Measurements from ENCODE around the gene SGF29.

DNA sequence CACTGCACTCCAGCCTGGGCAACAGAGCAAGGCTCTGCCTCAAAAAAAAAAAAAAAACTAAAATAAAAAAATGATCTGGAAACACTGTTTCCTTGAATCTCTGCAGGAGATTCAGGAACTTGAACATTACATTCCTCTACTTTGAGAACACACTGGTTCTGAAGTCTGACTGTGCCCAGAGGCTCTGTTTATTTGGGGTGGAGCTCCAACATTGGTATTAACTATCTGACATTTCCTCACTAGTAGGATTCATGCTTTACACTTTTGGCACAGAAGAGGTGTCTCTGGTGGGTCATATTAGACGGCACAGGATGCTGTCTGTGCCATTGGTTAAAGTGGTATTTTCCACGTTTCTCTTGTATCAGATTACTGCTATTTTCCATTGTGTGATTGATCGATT is 32.7 kb downstream of the SGF29 start:
- TF ChIP-seq, protein P1, sequence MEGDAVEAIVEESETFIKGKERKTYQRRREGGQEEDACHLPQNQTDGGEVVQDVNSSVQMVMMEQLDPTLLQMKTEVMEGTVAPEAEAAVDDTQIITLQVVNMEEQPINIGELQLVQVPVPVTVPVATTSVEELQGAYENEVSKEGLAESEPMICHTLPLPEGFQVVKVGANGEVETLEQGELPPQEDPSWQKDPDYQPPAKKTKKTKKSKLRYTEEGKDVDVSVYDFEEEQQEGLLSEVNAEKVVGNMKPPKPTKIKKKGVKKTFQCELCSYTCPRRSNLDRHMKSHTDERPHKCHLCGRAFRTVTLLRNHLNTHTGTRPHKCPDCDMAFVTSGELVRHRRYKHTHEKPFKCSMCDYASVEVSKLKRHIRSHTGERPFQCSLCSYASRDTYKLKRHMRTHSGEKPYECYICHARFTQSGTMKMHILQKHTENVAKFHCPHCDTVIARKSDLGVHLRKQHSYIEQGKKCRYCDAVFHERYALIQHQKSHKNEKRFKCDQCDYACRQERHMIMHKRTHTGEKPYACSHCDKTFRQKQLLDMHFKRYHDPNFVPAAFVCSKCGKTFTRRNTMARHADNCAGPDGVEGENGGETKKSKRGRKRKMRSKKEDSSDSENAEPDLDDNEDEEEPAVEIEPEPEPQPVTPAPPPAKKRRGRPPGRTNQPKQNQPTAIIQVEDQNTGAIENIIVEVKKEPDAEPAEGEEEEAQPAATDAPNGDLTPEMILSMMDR (IDR thresholded peaks at IDR 0.05), result no peak
- no peak for TF ChIP-seq POLR2A (IDR thresholded peaks at IDR 0.05)

All from ovary (tissue), 3 donors.